OCI-LY1 (cell line): ENCODE results near the gene PRDM1.

Experiments used
- H2AFZ ChIP-seq: fragments of 200-600 bp; sonication (generic), shearing (Covaris generic); 2 replicates; pipeline ENCODE4 v1.6.0; 2014; ENCODE audit warnings: antibody characterized with exemption, mild to moderate bottlenecking, low read length
- H3F3A ChIP-seq: fragments of 200-600 bp; sonication (generic), shearing (Covaris generic); 2 replicates; pipeline ENCODE4 v1.6.0; 2014; ENCODE audit warnings: mild to moderate bottlenecking, antibody characterized with exemption, low read length, moderate library complexity; ENCODE audit not compliant: insufficient read depth
- H3K27ac ChIP-seq: fragments of 200-600 bp; sonication (generic); 2 replicates; pipeline ENCODE4 v1.5.1; 2014; ENCODE audit warnings: low read length, mixed run types, mild to moderate bottlenecking, low read depth; ENCODE audit not compliant: poor library complexity, severe bottlenecking
- H3K27me3 ChIP-seq: fragments of 200-600 bp; sonication (generic); 2 replicates; pipeline ENCODE4 v1.6.0; 2014; ENCODE audit warnings: antibody characterized with exemption, mild to moderate bottlenecking, low read length, moderate library complexity; ENCODE audit not compliant: insufficient read depth
- H3K36me3 ChIP-seq: fragments of 200-600 bp; sonication (generic); 2 replicates; pipeline ENCODE4 v1.6.1; 2014; ENCODE audit warnings: mild to moderate bottlenecking, antibody characterized with exemption, low read length, moderate library complexity, mixed read lengths; ENCODE audit not compliant: insufficient read depth
- H3K4me1 ChIP-seq: fragments of 200-600 bp; sonication (generic); 2 replicates; pipeline ENCODE4 v1.5.1; 2014; ENCODE audit warnings: mild to moderate bottlenecking, low read length, moderate library complexity; ENCODE audit not compliant: insufficient read depth, severe bottlenecking
- H3K4me2 ChIP-seq: fragments of 200-600 bp; sonication (generic), shearing (Covaris generic); 2 replicates; pipeline ENCODE4 v1.6.1; 2014; ENCODE audit warnings: low read length
- H3K4me3 ChIP-seq: fragments of 200-600 bp; sonication (generic); 2 replicates; pipeline ENCODE4 v1.5.1; 2014; ENCODE audit warnings: low read length, low read depth, mild to moderate bottlenecking, mixed read lengths; ENCODE audit not compliant: poor library complexity, severe bottlenecking
- H3K79me2 ChIP-seq: fragments of 200-600 bp; shearing (Covaris generic); 2 replicates; pipeline ENCODE4 v1.6.1; 2016; ENCODE audit warnings: mixed run types, low read length, mixed read lengths; ENCODE audit not compliant: insufficient read depth
- H3K9ac ChIP-seq: fragments of 200-600 bp; sonication (generic), shearing (Covaris generic); 2 replicates; pipeline ENCODE4 v1.6.1; 2014; ENCODE audit warnings: mild to moderate bottlenecking, low read length, mixed read lengths
- H3K9me2 ChIP-seq: fragments of 200-600 bp; sonication (generic), shearing (Covaris generic); 2 replicates; pipeline ENCODE4 v1.6.1; 2014; ENCODE audit warnings: low read depth, mild to moderate bottlenecking, low read length, mixed read lengths
- H3K9me3 ChIP-seq: fragments of 200-600 bp; shearing (Covaris generic); 2 replicates; pipeline ENCODE4 v1.6.1; 2014; ENCODE audit warnings: low read length, mixed read lengths
- H4K20me1 ChIP-seq: fragments of 200-600 bp; sonication (generic), shearing (Covaris generic); 2 replicates; pipeline ENCODE4 v1.6.0; 2016; ENCODE audit warnings: mild to moderate bottlenecking, low read length; ENCODE audit not compliant: insufficient read depth
- CTCF ChIP-seq: fragments of 200-600 bp; sonication (generic), shearing (Covaris generic); IDR thresholded peaks from 2 replicates; pipeline ENCODE4 v1.5.1; 2017; ENCODE audit warnings: mild to moderate bottlenecking, antibody characterized with exemption, low read length, moderate library complexity, mixed read lengths
- EZH2 ChIP-seq: fragments of 200-600 bp; sonication (generic), shearing (Covaris generic); IDR thresholded peaks from 2 replicates; pipeline ENCODE4 v1.8.0; 2017; ENCODE audit warnings: borderline replicate concordance, mixed run types, mild to moderate bottlenecking, antibody characterized with exemption, low read length, moderate library complexity, mixed read lengths

The PRDM1 gene

GRCh38 chr6:106113256-106113959 is 27.3 kb downstream of the PRDM1 start:
- no peaks in the 10 kb centered on the region for H3K4me1 ChIP-seq
- H3K4me3 ChIP-seq, result no peak overlapping the region
- H3K27me3 ChIP-seq, result no peaks in the 10 kb centered on the region
- no peaks in the 10 kb centered on the region for H3K9me3 ChIP-seq
- no peak overlapping the region for H2AFZ ChIP-seq
- no peak overlapping the region for H3K4me2 ChIP-seq
- H3K9ac ChIP-seq, result no peak overlapping the region
- H3K27ac ChIP-seq, result no peak overlapping the region
- no peaks in the 10 kb centered on the region for H3K9me2 ChIP-seq
- no peak for TF ChIP-seq CTCF
- no peak for TF ChIP-seq EZH2
- H3F3A ChIP-seq, result no peaks in the 10 kb centered on the region
- H3K79me2 ChIP-seq, result no peaks in the 10 kb centered on the region
- no peaks in the 10 kb centered on the region for H4K20me1 ChIP-seq
- H3K36me3 ChIP-seq, result no peaks in the 10 kb centered on the region

- TF ChIP-seq EZH2 (no peak), CTCF (no peak)
- no peaks in the 10 kb centered on the region for H3K4me1 ChIP-seq
- H3K9me3 ChIP-seq, result no peaks in the 10 kb centered on the region
- no peak overlapping the region for H3K9ac ChIP-seq
- no peaks in the 10 kb centered on the region for H3K27me3 ChIP-seq
- no peak overlapping the region for H3K27ac ChIP-seq
- H3K4me3 ChIP-seq, result no peak overlapping the region
- no peaks in the 10 kb centered on the region for H4K20me1 ChIP-seq
- H3F3A ChIP-seq, result no peaks in the 10 kb centered on the region
- no peaks in the 10 kb centered on the region for H3K79me2 ChIP-seq
- no peak overlapping the region for H2AFZ ChIP-seq
- no peak overlapping the region for H3K4me2 ChIP-seq
- no peaks in the 10 kb centered on the region for H3K36me3 ChIP-seq
- no peaks in the 10 kb centered on the region for H3K9me2 ChIP-seq
Observed at GRCh38 chr6:106114492-106114891, 28.4 kb downstream of the PRDM1 start.

GRCh38 chr6:106115286-106115685 is 29.1 kb downstream of the PRDM1 start:
- H3K36me3 ChIP-seq, result no peaks in the 10 kb centered on the region
- H4K20me1 ChIP-seq, result no peaks in the 10 kb centered on the region
- no peaks in the 10 kb centered on the region for H3K27me3 ChIP-seq
- no peak overlapping the region for H3K4me3 ChIP-seq
- H3F3A ChIP-seq, result no peaks in the 10 kb centered on the region
- H3K4me1 ChIP-seq, result no peaks in the 10 kb centered on the region
- no peak overlapping the region for H3K4me2 ChIP-seq
- H3K9ac ChIP-seq, result no peak overlapping the region
- no peak for TF ChIP-seq EZH2
- no peak for TF ChIP-seq CTCF
- H3K9me3 ChIP-seq, result no peaks in the 10 kb centered on the region
- H3K79me2 ChIP-seq, result no peaks in the 10 kb centered on the region
- no peak overlapping the region for H2AFZ ChIP-seq
- H3K27ac ChIP-seq, result no peak overlapping the region
- H3K9me2 ChIP-seq, result no peaks in the 10 kb centered on the region
